Measurements from ENCODE around the gene IVD. TPM values are rescaled to one million over a fixed set of nuclear protein-coding genes. Genes with fewer than 3 reads are reported as not detected.

IVD gene
- total and polyA plus RNA-seq, 2 donors, result 18.8 to 28.3 TPM

GRCh38 chr15:40439461-40439959 lies 33.9 kb downstream of the IVD start:
- no peak overlapping the region for H3K27ac ChIP-seq (ENCODE audit: low read depth in 1 of 2, low read length in 1 of 2)
- WGBS, result 11% methylated on average over 15 of the region's 15 CpGs
- peak overlapping the region; percentile 52 to 85 for H3K4me3 ChIP-seq (ENCODE audit: low read length in 2 of 2)
- DNase-seq (ENCODE audit: low read depth in 6 of 9, low spot score in 9 of 9), result peak in 1 of 9 donors; percentile 43
- peaks cover 51 to 82% of the 10 kb centered on the region in 2 donors for H3K27me3 ChIP-seq (ENCODE audit: control insufficient read depth in 2 of 2, insufficient read depth in 1 of 2, low read length in 1 of 2)
- H3K36me3 ChIP-seq (ENCODE audit: control insufficient read depth in 2 of 2, insufficient read depth in 2 of 2, low read length in 1 of 2), result no peaks in the 10 kb centered on the region
- peaks cover 0 to 16% of the 10 kb centered on the region in 2 donors for H3K9me3 ChIP-seq (ENCODE audit: control insufficient read depth in 2 of 2, insufficient read depth in 1 of 2, low read length in 1 of 2)
- peaks cover 35 to 58% of the 10 kb centered on the region in 2 donors for H3K4me1 ChIP-seq (ENCODE audit: control insufficient read depth in 2 of 2, insufficient read depth in 2 of 2, low read length in 2 of 2)

- Histone ChIP-seq H3K36me3 (ENCODE audit: control insufficient read depth in 2 of 2, insufficient read depth in 2 of 2, low read length in 1 of 2) (no peaks in the 10 kb centered on the region), H3K27ac (ENCODE audit: low read depth in 1 of 2, low read length in 1 of 2) (no peak overlapping the region), H3K4me1 (ENCODE audit: control insufficient read depth in 2 of 2, insufficient read depth in 2 of 2, low read length in 2 of 2) (peaks cover 32 to 52% of the 10 kb centered on the region in 2 donors), H3K9me3 (ENCODE audit: control insufficient read depth in 2 of 2, insufficient read depth in 1 of 2, low read length in 1 of 2) (peaks cover 0 to 16% of the 10 kb centered on the region in 2 donors), H3K4me3 (ENCODE audit: low read length in 2 of 2) (peak overlapping the region; percentile 52 to 85), H3K27me3 (ENCODE audit: control insufficient read depth in 2 of 2, insufficient read depth in 1 of 2, low read length in 1 of 2) (peaks cover 51 to 76% of the 10 kb centered on the region in 2 donors)
- DNase-seq (ENCODE audit: low read depth in 6 of 9, low spot score in 9 of 9), result peak in 3 of 9 donors; percentile 19 to 41 (median 21)
- WGBS, result 0% methylated on average over 35 of the region's 35 CpGs
These were observed 34.6 kb downstream of the IVD start for GRCh38 chr15:40439960-40440742.

DNA sequence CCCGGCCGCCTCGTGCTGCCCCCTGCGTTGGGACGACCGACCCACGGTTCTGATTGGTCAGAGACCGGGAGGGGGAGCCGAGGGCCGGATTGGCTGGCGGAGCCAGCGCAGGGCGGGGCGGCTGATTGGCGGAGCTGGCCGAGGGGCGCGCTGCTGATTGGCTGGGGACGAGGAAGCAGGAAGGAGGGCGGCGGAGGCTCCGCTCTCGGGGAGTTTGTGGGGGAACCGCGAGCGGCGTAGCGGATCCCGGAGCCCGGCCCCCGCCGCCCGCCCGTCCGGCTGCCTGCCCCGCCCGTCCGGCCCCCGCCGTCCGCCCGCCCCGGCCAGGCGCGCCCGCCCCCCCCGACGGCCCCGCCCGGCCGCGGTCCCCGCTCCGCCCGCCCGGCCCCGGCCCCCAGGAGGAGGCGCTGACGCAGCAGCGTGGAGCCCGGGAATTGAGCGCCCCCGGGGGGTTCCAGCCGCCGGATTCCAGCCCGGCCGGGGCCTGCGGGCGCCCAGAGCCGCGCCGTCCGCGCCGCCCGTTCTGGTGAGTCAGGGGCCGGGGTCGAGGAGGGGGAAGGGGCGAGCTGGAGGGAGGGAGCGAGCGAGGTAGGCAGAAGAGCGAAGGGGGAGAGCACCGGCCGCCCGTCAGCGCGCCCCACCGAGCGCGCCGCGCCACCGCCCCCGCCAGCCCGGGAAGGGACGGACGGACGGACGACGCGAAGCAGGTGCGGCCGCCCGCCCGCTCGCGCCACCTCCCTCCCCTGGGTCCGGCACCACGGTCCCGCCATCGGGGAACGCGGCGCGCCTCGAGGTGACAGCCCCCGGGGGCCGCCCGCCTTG lies 35.4 kb downstream of the IVD start, which contains the start of gene BAHD1:
Gene BAHD1, plus strand, starts transcription at position 211 of the 822 bp plus-strand sequence. CDS start 17,512 bp downstream, outside the sequence.
- peak; percentile 70 to 96 (median 86) for DNase-seq (ENCODE audit: low read depth in 6 of 9, low spot score in 9 of 9)
- Histone ChIP-seq H3K4me1 (ENCODE audit: control insufficient read depth in 2 of 2, insufficient read depth in 2 of 2, low read length in 2 of 2) (peaks cover 30 to 47% of the 10 kb centered on the region in 2 donors), H3K27ac (ENCODE audit: low read depth in 1 of 2, low read length in 1 of 2) (peak within 1 kb of the TSS in 1 of 2 donors; percentile 48), H3K9me3 (ENCODE audit: control insufficient read depth in 2 of 2, insufficient read depth in 1 of 2, low read length in 1 of 2) (peaks cover 0 to 16% of the 10 kb centered on the region in 2 donors), H3K27me3 (ENCODE audit: control insufficient read depth in 2 of 2, insufficient read depth in 1 of 2, low read length in 1 of 2) (peaks cover 48 to 67% of the 10 kb centered on the region in 2 donors), H3K4me3 (ENCODE audit: low read length in 2 of 2) (peak within 1 kb of the TSS; percentile 54 to 85), H3K36me3 (ENCODE audit: control insufficient read depth in 2 of 2, insufficient read depth in 2 of 2, low read length in 1 of 2) (no peaks in the 10 kb centered on the region)
- WGBS, result 2% methylated on average over 119 of the region's 119 CpGs

DNA sequence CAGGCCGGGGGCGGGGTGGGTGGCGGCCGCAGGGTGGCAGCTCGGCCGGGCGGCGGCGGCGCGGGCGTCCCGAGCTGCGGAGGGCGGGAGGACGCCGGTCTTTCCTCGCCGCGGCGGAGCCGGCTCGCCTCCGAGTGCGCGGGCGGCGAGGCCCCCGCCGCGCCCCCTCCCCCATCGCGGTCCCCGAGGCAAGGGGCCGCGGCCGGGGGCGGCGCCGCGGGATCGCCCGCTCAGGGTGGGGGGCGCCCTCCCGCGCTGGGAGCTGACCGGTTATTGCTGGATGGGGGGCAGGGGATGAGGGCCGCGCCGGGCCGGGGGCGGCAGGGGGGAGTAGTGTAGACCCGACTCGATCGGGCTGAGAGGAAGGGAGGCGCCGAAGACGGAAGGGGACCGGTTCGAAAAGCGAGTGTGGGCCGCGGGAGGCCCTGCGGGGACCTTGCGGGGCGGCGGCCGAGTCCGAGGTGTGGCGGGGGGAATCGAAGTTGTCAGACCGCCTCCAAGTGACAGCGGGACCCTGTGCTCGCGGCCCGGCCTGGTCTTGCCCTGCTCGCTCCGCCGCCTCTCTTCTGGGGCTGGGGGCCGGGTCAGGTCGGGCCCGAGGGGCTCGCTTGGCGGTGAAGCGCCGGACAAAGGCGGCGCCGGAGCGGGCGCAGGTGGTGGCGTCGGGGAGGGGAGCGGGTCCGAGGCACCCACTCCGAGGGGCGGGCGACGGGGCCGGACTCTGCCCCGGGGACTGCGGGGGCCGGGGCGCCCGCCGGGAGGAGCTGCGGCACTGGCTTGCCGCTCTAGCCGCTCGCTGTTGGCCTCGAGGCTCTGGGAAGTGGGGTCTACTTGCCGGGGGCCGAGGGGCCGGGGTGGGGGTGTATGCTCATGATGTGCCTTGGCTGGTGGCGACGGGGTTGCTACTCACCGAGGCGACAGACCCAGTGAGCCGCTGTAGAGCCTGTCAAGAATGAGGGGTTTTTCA lies 36.3 kb downstream of the IVD start:
- Histone ChIP-seq H3K9me3 (ENCODE audit: control insufficient read depth in 2 of 2, insufficient read depth in 1 of 2, low read length in 1 of 2) (peaks cover 0 to 8% of the 10 kb centered on the region in 2 donors), H3K27me3 (ENCODE audit: control insufficient read depth in 2 of 2, insufficient read depth in 1 of 2, low read length in 1 of 2) (peaks cover 40 to 59% of the 10 kb centered on the region in 2 donors), H3K4me3 (ENCODE audit: low read length in 2 of 2) (peak overlapping the region; percentile 54 to 85), H3K4me1 (ENCODE audit: control insufficient read depth in 2 of 2, insufficient read depth in 2 of 2, low read length in 2 of 2) (peaks cover 22 to 38% of the 10 kb centered on the region in 2 donors), H3K36me3 (ENCODE audit: control insufficient read depth in 2 of 2, insufficient read depth in 2 of 2, low read length in 1 of 2) (no peaks in the 10 kb centered on the region), H3K27ac (ENCODE audit: low read depth in 1 of 2, low read length in 1 of 2) (no peak overlapping the region)
- peak in 1 of 9 donors; percentile 28 for DNase-seq (ENCODE audit: low read depth in 6 of 9, low spot score in 9 of 9)
- under 1% methylated on average over 119 of the region's 119 CpGs for WGBS

GRCh38 chr15:40443255-40443654 lies 37.7 kb downstream of the IVD start:
- no peak for DNase-seq (ENCODE audit: low read depth in 6 of 9, low spot score in 9 of 9)
- WGBS, result 98% methylated on average over 4 of the region's 4 CpGs
- peaks cover 20 to 30% of the 10 kb centered on the region in 2 donors for H3K4me1 ChIP-seq (ENCODE audit: control insufficient read depth in 2 of 2, insufficient read depth in 2 of 2, low read length in 2 of 2)
- no peaks in the 10 kb centered on the region for H3K36me3 ChIP-seq (ENCODE audit: control insufficient read depth in 2 of 2, insufficient read depth in 2 of 2, low read length in 1 of 2)
- no peak overlapping the region for H3K4me3 ChIP-seq (ENCODE audit: low read length in 2 of 2)
- peaks cover 0 to 5% of the 10 kb centered on the region in 2 donors for H3K9me3 ChIP-seq (ENCODE audit: control insufficient read depth in 2 of 2, insufficient read depth in 1 of 2, low read length in 1 of 2)
- H3K27ac ChIP-seq (ENCODE audit: low read depth in 1 of 2, low read length in 1 of 2), result no peak overlapping the region
- peaks cover 30 to 44% of the 10 kb centered on the region in 2 donors for H3K27me3 ChIP-seq (ENCODE audit: control insufficient read depth in 2 of 2, insufficient read depth in 1 of 2, low read length in 1 of 2)

DNA sequence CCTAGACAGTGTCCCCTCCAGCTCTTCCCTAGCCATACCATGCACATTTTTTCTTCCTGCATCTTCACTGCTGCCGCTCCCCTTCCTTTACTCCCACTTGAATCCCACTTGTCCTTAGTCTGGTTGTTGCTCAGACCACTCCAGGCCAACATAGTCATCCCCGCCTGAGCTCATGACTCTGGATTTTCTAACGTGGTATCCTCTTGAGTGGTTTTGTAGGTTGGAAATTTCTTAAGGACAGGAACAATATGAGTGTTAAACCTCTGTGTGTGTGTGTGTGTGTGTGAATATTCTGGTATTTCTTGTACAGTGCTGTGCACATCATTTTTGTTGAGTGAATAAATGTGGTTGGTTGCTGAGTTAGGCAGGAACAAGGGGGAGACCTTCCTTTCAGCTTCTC lies 38.3 kb downstream of the IVD start:
- no peak for DNase-seq (ENCODE audit: low read depth in 6 of 9, low spot score in 9 of 9)
- H3K36me3 ChIP-seq (ENCODE audit: control insufficient read depth in 2 of 2, insufficient read depth in 2 of 2, low read length in 1 of 2), result no peaks in the 10 kb centered on the region
- peaks cover 20 to 28% of the 10 kb centered on the region in 2 donors for H3K4me1 ChIP-seq (ENCODE audit: control insufficient read depth in 2 of 2, insufficient read depth in 2 of 2, low read length in 2 of 2)
- peaks cover 0 to 2% of the 10 kb centered on the region in 2 donors for H3K9me3 ChIP-seq (ENCODE audit: control insufficient read depth in 2 of 2, insufficient read depth in 1 of 2, low read length in 1 of 2)
- no peak overlapping the region for H3K27ac ChIP-seq (ENCODE audit: low read depth in 1 of 2, low read length in 1 of 2)
- peaks cover 24 to 39% of the 10 kb centered on the region in 2 donors for H3K27me3 ChIP-seq (ENCODE audit: control insufficient read depth in 2 of 2, insufficient read depth in 1 of 2, low read length in 1 of 2)
- no peak overlapping the region for H3K4me3 ChIP-seq (ENCODE audit: low read length in 2 of 2)
- WGBS, result 96% methylated on average over 3 of the region's 3 CpGs

DNA sequence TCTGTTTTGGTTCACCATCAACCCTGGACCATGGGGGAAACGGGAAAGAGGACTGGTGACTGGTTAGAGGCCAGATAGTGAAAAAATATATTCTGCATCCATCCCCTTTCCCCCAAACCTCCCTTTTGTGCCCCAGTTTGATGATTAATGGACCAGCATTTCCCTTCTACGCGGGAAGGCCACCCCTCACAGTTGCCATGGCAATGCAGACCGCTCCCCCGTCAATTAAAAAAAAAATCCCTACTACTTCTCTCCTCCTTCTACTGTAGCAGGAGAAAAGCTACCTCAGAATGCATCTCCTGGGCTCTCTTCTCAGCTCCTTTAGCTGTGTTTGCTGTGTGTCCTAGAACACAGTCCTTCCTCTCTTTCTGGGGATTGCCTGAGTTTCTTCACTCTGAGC lies 39.1 kb downstream of the IVD start:
- Histone ChIP-seq H3K36me3 (ENCODE audit: control insufficient read depth in 2 of 2, insufficient read depth in 2 of 2, low read length in 1 of 2) (no peaks in the 10 kb centered on the region), H3K4me1 (ENCODE audit: control insufficient read depth in 2 of 2, insufficient read depth in 2 of 2, low read length in 2 of 2) (peaks cover 18 to 20% of the 10 kb centered on the region in 2 donors), H3K9me3 (ENCODE audit: control insufficient read depth in 2 of 2, insufficient read depth in 1 of 2, low read length in 1 of 2) (no peaks in the 10 kb centered on the region), H3K27me3 (ENCODE audit: control insufficient read depth in 2 of 2, insufficient read depth in 1 of 2, low read length in 1 of 2) (peaks cover 15 to 30% of the 10 kb centered on the region in 2 donors), H3K4me3 (ENCODE audit: low read length in 2 of 2) (no peak overlapping the region), H3K27ac (ENCODE audit: low read depth in 1 of 2, low read length in 1 of 2) (no peak overlapping the region)
- 90% methylated on average over 5 of the region's 5 CpGs for WGBS
- DNase-seq (ENCODE audit: low read depth in 6 of 9, low spot score in 9 of 9), result no peak

GRCh38 chr15:40445421-40445922 lies 39.9 kb downstream of the IVD start:
- no peak for DNase-seq (ENCODE audit: low read depth in 6 of 9, low spot score in 9 of 9)
- peaks cover 0 to 2% of the 10 kb centered on the region in 2 donors for H3K36me3 ChIP-seq (ENCODE audit: control insufficient read depth in 2 of 2, insufficient read depth in 2 of 2, low read length in 1 of 2)
- H3K4me1 ChIP-seq (ENCODE audit: control insufficient read depth in 2 of 2, insufficient read depth in 2 of 2, low read length in 2 of 2), result peaks cover 11 to 12% of the 10 kb centered on the region in 2 donors
- H3K9me3 ChIP-seq (ENCODE audit: control insufficient read depth in 2 of 2, insufficient read depth in 1 of 2, low read length in 1 of 2), result no peaks in the 10 kb centered on the region
- WGBS, result 93% methylated on average over 9 of the region's 9 CpGs
- peaks cover 9 to 22% of the 10 kb centered on the region in 2 donors for H3K27me3 ChIP-seq (ENCODE audit: control insufficient read depth in 2 of 2, insufficient read depth in 1 of 2, low read length in 1 of 2)
- no peak overlapping the region for H3K27ac ChIP-seq (ENCODE audit: low read depth in 1 of 2, low read length in 1 of 2)
- H3K4me3 ChIP-seq (ENCODE audit: low read length in 2 of 2), result no peak overlapping the region

Data from thymus (tissue), 11 donors.